HG02938 (cell line): Measurements from ENCODE around the gene SGCG.
"Not testable (repeated sequence)": the region's sequence is repeated elsewhere in the genome, so short reads cannot be mapped to it uniquely, and the experiment has no call there.

Experiments used
- ATAC-seq: cut with Tn5 transposase; IDR thresholded peaks from one replicate; pipeline ENCODE4 v1.9.1; 2021; ENCODE audit warnings: mild to moderate bottlenecking, moderate library complexity; ENCODE audit not compliant: unreplicated experiment

The SGCG gene

DNA sequence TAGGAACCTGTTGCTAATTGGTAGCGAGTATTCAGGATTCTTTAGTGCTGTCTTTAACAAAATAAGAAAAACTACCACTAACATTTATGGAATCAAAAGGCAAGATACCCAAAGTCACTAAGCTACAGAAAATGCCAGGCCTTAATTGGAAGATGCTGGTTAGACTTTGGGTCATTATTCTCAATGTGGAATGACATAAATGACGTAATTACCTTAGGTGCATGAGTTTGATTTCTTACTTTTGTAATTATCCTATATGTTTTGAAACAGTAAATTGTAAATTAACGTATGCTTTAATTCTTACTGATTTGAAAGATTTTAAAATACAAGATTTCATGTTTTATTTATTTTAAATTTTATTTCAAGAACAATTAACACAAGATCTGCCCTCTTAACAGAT, 25.0 kb downstream of the SGCG start:
- no peak for ATAC-seq

DNA sequence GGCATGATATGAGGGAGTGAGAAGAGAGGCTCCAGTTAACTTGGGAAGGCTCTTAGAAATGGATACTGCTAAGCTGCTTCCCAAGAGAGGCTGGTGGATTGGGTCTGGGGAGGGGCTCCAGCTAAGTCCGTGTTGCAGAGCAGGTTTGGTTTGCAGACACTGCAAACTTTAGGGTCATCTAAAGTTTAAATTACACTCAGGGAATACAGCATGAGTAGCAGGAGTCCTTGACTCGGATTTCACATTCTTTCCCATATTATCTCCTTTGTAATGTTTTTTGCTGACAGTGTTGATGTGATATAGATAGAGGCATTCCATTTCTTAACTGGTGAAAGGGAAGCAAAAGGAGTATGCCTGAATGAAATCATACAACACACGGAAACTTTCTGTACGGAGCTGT, 31.9 kb downstream of the SGCG start:
- ATAC-seq: no peak

- no peak for ATAC-seq
Measured at GRCh38 chr13:23231241-23231640, 50.5 kb downstream of the SGCG start.

- ATAC-seq: no peak
Measured at GRCh38 chr13:23235994-23236393, 55.2 kb downstream of the SGCG start.

DNA sequence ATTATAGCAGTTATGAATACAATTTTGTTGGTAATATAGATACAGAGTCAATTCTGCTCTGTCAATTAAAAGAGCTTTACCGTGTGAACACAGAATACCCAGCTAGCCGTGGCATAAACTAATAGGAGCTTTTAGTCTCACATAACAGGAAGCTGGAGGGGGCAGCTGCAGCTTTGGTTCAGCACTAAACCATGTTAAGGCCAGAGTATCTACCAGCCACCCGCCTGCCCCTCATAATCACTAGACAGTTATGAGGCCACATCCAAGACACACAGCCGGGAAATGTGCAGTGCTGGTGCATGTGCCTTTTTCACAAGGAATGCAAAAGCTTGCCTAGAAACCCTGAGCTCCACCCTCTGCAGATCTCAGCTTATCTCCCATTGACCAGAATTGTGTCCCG, 62.3 kb downstream of the SGCG start:
- no peak for ATAC-seq

GRCh38 chr13:23248410-23248809, 67.6 kb downstream of the SGCG start:
- not testable (repeated sequence) for ATAC-seq

DNA sequence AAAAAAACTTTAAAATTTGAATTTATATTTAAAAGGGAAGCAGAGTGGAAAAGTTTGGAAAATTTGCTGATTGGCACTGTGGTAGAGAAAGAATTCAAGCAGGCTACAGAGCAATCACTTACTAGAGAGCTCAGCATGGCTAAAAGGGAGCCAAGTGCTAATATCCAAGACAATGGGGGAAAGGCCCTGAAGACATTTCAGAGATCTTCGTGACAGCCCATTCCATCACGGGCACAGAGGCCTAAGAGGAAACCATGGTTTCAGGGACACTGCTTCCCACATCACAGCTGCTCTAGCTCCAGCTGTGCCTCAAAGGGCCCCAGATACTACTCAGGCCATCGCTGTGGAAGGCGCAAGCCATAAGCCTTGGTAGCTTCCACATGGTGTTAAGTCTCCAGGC, 73.7 kb downstream of the SGCG start:
- no peak for ATAC-seq

GRCh38 chr13:23267571-23267970, 86.8 kb downstream of the SGCG start:
- ATAC-seq: no peak

DNA sequence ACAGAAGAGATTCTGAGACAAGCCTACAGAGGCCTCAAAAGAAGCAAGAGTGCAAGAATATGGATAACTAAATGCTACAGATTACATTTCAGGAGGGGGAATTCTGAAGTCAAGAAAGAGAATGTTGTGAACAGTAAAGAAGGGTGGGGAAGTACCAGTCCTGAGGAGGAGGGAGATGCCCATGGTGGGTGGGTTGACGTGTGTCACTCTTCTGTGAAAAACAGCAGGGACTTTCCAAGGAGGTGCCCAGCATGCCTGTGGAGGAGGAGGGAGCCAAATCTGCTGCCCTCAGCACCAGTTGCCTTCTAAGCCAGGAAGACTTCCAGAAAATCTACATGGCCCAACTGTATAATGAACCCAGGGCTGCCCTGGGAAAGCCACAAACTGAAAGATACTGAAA, 87.7 kb downstream of the SGCG start:
- ATAC-seq: no peak

DNA sequence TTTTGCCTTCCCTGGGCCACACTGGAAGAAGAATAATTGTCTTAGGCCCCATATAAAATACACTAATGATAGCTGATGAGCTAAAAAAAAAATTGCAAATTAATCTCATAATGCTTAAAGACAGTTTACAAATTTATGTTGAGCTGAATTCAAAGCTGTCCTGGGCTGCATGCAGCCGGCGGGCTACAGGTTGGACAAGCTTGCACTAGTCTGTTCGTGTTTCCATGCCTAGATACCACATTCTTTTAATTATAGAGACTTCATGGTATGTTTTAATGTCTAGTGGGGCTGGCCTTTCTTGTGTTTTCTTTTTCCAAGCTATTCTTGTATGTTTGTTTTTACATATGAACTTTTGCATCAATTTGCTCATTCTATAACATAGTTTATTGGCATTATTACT, 90.6 kb downstream of the SGCG start:
- no peak for ATAC-seq

DNA sequence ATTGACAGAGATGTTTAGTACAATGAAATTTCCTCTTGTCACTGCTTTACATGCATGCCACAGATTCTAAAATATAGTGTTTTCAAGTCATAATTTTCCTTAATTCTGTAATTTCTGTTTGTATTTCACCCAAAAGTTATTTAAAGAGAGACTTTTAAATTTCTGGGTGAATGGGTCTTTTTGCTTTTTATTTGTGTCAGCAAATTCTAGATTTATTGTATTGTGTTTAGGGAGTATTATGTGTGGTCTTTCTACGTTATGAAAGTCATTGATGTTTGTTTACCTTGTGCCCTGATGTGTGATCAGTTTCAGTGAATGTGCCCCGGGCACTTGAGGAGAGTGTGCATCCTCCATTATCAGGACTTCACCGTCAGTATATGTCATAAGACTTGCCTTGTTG, 92.7 kb downstream of the SGCG start:
- no peak for ATAC-seq

DNA sequence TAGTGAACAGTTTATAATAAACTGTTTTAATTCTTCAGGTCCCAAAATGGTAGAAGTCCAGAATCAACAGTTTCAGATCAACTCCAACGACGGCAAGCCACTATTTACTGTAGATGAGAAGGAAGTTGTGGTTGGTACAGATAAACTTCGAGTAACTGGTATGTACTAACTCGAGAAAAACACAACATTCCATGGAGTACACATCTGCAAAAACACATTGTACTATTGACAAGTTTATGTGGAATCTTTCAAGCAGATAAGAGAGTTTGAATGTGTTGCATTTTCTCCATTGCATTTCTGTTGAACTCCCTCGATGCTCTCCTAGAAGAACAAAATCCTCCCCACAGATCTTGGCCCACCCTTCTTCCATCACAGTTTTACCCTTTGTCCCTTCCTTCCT, 98.5 kb downstream of the SGCG start:
- ATAC-seq: no peak

- no peak for ATAC-seq
Measured at GRCh38 chr13:23288564-23288963, 107.8 kb downstream of the SGCG start.

GRCh38 chr13:23288995-23289394, 108.2 kb downstream of the SGCG start:
- ATAC-seq: no peak

GRCh38 chr13:23289917-23290357, 109.2 kb downstream of the SGCG start:
- ATAC-seq: no peak

GRCh38 chr13:23292586-23292985, 111.8 kb downstream of the SGCG start:
- ATAC-seq: no peak

DNA sequence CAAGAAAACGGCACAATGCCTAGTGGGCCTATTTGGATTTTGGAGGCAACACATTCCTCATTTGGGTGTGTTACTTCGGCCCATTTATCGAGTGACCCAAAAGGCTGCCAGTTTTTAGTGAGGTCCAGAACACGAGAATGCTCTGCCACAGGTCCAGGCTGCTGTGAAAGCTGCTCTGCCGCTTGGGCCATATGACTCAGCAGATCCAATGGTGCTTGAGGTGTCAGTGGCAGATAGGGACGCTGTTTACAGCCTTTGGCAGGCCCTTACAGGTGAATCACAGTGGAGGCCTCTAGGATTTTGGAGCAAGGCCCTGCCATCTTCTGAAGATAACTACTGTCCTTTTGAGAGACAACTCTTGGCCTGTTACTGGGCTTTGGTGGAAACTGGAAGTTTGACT, 134.1 kb downstream of the SGCG start:
- ATAC-seq: not testable (repeated sequence)

- no peak for ATAC-seq
Measured at GRCh38 chr13:23319883-23320224, 139.1 kb downstream of the SGCG start.

DNA sequence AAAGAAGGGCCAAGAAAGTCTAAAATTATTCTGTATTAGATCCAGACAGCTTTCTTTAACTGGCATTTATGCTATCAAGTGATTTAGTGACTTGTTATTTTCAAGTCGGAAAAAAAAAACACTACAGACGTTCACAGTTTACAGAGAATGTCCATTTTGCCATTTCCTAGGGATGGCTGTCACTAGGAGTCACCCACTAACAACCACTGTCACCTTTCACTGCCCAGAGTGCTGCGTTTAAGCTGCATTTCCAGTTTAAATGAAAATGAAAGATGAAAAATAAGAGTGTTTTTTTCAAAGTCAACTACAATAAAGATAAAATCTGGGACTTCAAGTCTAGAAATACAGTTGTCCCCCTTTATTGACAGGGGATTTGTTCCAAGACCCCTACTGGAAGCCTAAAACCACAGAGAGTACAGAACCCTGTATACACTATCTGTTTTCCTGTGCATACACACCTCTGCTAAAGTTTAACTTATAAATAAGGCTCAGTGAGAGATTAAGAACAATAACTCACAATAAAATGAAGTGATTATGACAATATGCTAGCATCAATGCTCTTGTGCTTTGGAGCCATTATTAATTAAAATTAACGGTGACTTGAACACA, 140.3 kb downstream of the SGCG start:
- ATAC-seq: peak; percentile 12

DNA sequence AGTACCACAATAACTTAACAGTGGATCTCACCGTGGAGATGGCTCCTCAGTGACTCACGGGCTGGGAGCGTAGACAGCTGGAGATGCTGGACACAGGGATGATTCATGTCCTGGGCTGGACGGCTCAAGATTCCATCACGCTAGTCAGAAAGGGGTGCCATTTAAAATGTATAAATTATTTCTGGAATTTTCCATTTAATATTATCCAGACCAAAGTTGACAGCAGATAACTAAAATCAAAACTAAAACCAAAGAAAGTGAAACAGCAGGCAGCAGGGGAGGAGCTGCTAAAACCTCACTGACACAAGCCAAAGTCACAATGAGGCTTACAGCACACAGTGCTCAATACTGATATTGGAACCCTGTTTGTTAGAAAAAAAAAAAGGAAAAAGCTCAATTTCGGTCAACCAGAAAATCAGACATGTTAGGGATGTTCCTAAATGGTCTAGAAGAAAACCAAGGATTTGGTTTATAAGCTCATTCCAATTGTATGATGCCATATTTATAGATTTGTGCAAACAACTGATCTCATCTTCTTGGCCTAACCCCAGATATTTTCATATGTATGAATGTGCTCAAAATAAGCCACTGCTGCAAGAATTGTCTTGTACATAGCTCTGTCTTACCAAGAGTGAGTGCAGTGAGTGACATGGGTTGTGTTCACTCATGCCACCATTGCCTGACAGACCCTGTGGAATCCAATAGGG, 140.9 kb downstream of the SGCG start:
- peak; percentile 81 for ATAC-seq

GRCh38 chr13:23322353-23323336, 141.9 kb downstream of the SGCG start:
- ATAC-seq: no peak
